SU-DHL-6 (cell line): ENCODE data around the gene ST8SIA4.

Experiments used
- EZH2phosphoT487 ChIP-seq: fragments of 200-600 bp; sonication (generic), shearing (Covaris generic); conservative IDR thresholded peaks from 2 replicates; pipeline ENCODE4 v1.6.1; 2018; ENCODE audit warnings: mild to moderate bottlenecking, antibody characterized with exemption, low read length, moderate library complexity, mixed read lengths
- TF ChIP-seq, protein P1 (sequence below): fragments of 200-600 bp; sonication (generic); IDR thresholded peaks from one replicate; pipeline ENCODE4 v1.5.1; 2017; ENCODE audit warnings: antibody characterized with exemption, mild to moderate bottlenecking, low read length, moderate library complexity; ENCODE audit not compliant: insufficient read depth, poor library complexity, severe bottlenecking

DNA sequence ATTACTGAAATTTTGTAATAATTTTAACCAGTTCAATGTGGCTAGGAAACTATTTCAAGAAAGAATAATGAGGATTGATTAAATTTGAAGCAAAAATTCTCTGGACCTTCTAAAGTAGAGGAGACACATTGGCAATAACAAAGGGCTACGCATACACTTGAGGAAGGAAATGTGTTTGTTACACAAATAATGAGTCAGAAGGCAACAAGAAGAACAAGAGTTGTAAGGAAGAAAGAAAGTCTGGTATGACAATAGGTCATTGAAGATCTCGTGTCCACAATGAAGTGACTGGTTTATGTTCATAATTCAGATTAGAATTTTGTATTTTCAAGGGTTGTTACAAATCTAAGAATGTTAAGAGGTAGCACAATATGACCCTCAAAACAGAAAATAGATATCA, 25.8 kb downstream of the ST8SIA4 start:
- TF ChIP-seq, protein P1, sequence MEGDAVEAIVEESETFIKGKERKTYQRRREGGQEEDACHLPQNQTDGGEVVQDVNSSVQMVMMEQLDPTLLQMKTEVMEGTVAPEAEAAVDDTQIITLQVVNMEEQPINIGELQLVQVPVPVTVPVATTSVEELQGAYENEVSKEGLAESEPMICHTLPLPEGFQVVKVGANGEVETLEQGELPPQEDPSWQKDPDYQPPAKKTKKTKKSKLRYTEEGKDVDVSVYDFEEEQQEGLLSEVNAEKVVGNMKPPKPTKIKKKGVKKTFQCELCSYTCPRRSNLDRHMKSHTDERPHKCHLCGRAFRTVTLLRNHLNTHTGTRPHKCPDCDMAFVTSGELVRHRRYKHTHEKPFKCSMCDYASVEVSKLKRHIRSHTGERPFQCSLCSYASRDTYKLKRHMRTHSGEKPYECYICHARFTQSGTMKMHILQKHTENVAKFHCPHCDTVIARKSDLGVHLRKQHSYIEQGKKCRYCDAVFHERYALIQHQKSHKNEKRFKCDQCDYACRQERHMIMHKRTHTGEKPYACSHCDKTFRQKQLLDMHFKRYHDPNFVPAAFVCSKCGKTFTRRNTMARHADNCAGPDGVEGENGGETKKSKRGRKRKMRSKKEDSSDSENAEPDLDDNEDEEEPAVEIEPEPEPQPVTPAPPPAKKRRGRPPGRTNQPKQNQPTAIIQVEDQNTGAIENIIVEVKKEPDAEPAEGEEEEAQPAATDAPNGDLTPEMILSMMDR: no peak
- TF ChIP-seq EZH2phosphoT487: no peak
